Stimulated activated CD8-positive, alpha-beta memory T cell treated with anti-CD3 and anti-CD28 coated beads, Interleukin-12 subunit alpha, Interleukin-12 subunit beta, amount 100 ng/mL, for 1 hour (primary cell): Measurements from ENCODE around the gene TSSK3.

Experiments
- DNase-seq: peaks from one replicate; pipeline ENCODE4 v3.0.0-alpha.2; 2020; ENCODE audit warnings: low read depth

The TSSK3 gene

GRCh38 chr1:32400876-32401631 lies 38.7 kb downstream of the TSSK3 start:
- peak; percentile 22 for DNase-seq

- no peak for DNase-seq
Measured at GRCh38 chr1:32404946-32405345, 42.6 kb downstream of the TSSK3 start.

- DNase-seq, result no peak
Measured at GRCh38 chr1:32405672-32406467, 43.5 kb downstream of the TSSK3 start.

- DNase-seq, result no peak
Measured at GRCh38 chr1:32406629-32407111, 44.3 kb downstream of the TSSK3 start.

- DNase-seq, result no peak
Measured at GRCh38 chr1:32411261-32411660, 48.9 kb downstream of the TSSK3 start.

GRCh38 chr1:32413507-32414185 lies 51.3 kb downstream of the TSSK3 start:
- peak; percentile 69 for DNase-seq
